Renal pelvis (tissue), 4 donors: Measurements from ENCODE around the gene EEF1AKMT1. TPM values are rescaled to one million over a fixed set of nuclear protein-coding genes. Genes with fewer than 3 reads are reported as not detected.
"Not testable (repeated sequence)": the region's sequence is repeated elsewhere in the genome, so short reads cannot be mapped to it uniquely, and the experiment has no call there.

Source experiments
- DNase-seq: peaks from one replicate; pipeline ENCODE4 v3.0.0-alpha.2; 2013
- polyA plus RNA-seq, 3 donors: library from polyadenylated mRNA; unstranded; fragments of 120-200 nt; gene quantifications; one replicate each; pipeline ENCODE4 v1.2.1, GENCODE V29; 2013; ENCODE audit not compliant: insufficient read length in 3 of 3

The EEF1AKMT1 gene
- polyA plus RNA-seq, 3 donors, result 13.6 to 16.2 (median 15.0) TPM

DNA sequence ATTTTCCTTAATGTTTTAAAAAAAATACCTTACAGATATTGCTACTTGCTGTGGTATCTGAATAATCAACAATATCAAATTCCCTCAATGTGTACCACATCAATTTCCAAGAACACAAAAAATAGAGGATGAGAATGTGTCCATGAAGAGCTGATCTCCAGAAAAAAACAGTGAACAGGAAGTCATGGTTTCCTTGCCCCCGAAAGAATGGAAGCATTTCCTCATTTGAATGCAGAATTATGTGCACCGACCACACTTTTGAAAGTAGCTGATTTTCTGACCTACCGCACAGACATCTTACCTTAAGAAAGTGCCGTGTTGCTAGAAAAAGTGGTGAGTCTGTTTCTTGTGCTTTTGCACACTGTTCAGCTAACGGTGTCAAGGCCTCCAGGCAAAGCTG, 13.4 kb upstream of the EEF1AKMT1 start:
- DNase-seq, result no peak

GRCh38 chr13:20782116-20782708, 8.5 kb upstream of the EEF1AKMT1 start:
- no peak for DNase-seq

GRCh38 chr13:20780317-20780716, 6.6 kb upstream of the EEF1AKMT1 start:
- DNase-seq, result no peak

DNA sequence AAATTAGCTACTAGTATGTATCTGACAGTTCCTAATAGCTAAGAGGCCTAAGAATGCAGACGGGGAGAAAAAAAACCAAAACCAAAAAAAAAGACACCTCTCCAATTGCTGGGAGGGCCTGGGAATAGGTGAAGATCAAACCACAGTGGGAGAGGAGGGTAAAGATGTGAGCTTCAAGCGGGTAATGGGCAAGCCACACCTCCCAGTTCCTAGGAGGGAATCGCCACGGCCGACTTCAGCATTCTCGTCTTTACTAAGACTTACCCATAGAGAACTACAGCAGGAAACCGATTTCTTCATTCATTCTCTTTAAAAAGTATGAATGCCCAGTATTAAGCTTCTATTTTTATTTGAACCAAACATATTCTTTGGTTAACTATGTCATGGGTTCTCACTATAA, 5.6 kb upstream of the EEF1AKMT1 start:
- DNase-seq, result no peak

DNA sequence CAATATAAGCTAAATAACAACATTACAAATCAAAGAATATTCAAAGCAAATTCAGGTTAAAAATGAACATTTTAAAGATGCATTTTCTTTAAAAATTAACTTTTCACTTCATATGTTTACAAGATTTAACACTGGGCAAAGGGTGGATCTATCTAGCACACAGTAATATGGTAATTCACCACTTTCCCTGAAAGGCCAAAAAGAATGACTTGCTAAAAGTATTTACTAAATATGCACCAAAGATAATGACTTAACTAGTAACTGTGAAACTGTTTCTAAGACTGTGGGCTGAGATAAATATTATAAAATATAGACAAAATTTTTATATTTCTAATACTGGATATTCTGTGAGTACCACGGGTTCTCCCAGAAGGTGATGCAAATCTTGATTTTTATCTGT, 4.5 kb upstream of the EEF1AKMT1 start:
- DNase-seq, result no peak

- DNase-seq, result no peak
Measured at GRCh38 chr13:20776751-20777150, 3.0 kb upstream of the EEF1AKMT1 start.

- no peak for DNase-seq
Measured at GRCh38 chr13:20775961-20776360, 2.2 kb upstream of the EEF1AKMT1 start.

GRCh38 chr13:20774746-20775145, 985 bp upstream of the EEF1AKMT1 start:
- DNase-seq, result no peak

GRCh38 chr13:20772401-20773131, 1.2 kb downstream of the EEF1AKMT1 start:
- no peak for DNase-seq

DNA sequence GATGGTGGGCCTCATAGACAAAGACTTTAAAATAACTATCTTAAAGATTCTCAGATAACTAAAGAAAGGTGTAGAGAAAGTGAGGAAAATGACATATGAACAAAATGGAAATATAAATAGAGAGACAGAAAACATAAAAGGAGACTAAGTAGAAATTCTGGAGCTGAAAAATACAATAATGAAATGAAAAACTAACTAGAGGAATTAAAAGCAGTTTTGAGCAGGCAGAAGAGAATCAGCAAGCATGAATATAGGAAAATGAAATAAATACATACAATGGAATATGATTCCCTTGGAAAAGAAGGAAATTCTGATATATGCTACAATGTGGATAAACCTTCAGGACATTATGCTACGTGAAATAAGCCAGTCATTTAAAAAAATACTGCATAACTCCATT, 3.9 kb downstream of the EEF1AKMT1 start:
- DNase-seq, result no peak

DNA sequence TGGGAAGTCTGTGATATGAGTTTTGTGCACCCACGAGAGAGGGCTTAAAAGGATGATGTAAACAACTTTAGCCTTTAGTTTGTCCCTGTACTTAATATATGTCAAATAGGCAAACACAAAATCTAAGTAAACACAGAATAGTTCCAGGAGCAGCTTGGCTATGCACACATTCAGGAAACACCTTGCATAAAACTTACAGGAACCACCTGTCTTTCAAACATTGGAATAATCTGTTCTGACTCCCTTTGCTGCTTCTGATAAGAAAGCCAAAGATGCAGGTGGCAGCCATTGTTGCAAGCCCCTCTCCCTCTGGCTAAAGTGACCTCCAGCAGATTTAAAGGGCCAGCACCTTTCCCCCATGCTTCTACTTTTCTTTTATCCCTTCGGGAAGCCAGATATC, 4.7 kb downstream of the EEF1AKMT1 start:
- no peak for DNase-seq

GRCh38 chr13:20767309-20767943, 6.3 kb downstream of the EEF1AKMT1 start:
- no peak for DNase-seq

DNA sequence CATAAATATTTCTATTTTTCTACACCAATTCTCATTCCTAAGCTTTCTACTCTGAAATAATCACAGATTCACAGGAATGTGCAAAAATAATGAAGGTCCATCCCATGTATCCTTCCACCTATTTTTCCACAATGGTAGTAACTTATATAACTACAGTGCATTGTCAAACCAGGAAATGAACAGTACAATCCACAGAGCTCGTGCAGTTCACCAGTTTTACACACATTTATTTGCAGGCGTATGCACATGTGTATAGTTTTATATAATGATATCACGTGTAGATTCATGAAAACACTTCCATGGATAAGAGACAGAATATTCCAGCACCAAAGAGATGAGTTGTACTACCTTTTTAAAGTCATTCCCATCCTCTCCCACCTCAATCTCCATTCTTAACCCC, 12.9 kb downstream of the EEF1AKMT1 start:
- DNase-seq, result no peak

DNA sequence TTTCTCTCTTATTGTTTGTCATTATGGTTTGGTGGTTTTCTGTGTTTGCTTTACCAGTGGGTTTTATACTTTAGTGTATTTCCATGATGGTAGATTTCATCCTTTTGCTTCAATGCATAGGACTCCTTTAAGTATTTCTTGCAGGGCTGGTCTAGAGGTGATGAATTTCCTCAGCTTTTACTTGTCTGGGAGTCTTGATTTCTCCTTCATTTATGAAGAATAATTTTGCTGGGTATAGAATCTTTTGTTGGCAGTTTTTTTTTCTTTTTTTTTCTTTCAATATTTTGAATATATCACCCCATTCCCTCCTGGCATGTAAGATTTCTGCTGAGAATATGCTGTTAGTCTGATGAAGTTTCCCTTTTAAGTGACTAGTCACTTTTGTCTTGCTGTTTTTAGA, 19.8 kb downstream of the EEF1AKMT1 start:
- no peak for DNase-seq

GRCh38 chr13:20749377-20749776, 24.4 kb downstream of the EEF1AKMT1 start:
- no peak for DNase-seq

DNA sequence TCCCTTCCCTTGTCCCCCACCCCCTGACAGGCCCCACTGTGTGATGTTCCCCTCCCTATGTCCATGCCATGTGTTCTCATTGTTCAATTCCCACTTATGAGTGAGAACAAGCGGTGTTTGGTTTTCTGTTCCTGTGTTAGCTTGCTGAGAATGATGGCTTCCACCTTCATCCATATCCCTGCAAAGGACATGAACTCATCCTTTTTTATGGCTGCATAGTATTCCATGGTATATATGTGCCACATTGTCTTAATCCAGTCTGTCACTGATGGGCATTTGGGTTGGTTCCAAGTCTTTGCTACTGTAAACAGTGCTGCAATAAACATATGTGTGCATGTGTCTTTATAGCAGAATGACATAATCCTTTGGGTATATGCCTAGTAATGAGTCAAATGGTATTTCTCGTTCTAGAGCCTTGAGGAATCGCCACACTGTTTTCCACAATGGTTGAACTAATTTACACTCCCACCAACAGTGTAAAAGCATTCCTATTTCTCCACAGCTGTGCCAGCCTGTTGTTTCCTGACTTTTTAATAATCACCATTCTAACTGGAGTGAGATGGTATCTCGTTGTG, 29.8 kb downstream of the EEF1AKMT1 start:
- DNase-seq, result not testable (repeated sequence)

GRCh38 chr13:20740021-20740420, 33.7 kb downstream of the EEF1AKMT1 start:
- DNase-seq, result no peak

GRCh38 chr13:20738616-20739015, 35.1 kb downstream of the EEF1AKMT1 start:
- no peak for DNase-seq

DNA sequence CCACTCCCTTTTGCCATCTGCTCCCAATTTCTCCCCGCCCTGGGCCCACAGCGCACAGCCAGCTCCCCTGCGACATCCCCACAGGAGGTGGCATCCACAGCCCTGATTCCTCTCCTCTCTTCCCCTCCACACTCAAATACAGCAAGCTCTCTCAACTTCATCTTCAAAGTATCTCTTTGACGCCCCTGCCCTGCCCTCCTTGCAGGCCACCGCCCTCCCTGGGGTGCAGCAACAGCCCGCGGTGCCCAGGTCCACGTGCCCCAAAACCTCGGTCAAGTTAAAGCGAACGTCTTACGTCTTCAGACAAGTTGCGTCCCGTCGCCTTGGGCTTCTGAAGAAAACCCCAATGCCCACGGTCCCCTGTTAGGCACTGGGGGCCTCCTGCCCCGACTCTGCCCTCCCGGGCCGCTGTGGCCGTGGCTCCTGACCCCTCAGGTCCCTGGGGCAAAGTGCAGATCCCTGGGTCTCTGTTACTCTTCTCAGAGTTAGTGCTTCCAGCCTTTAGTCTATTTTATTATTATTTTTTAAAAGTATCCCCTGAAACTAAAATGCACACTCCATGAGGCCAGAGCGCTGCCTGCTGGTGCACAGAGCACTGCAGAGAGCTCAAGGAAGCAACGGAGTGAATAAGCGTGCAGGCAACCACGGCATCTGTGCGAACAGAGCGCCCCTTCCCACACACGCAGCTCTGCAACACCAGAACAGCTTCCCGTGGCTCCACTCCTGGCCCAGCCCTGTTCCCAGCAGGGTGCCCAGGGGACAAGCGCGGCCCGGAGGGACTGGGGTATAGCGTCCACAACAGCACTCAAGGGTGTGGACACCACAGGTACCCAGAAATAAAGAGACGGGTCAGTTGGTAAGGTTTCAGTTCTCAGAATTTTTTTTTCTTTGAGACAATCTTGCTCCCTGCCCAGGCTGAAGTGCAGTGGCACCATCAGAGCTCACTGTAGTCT, 43.9 kb downstream of the EEF1AKMT1 start:
- DNase-seq, result no peak

GRCh38 chr13:20728579-20729311, 45.0 kb downstream of the EEF1AKMT1 start:
- DNase-seq, result no peak

DNA sequence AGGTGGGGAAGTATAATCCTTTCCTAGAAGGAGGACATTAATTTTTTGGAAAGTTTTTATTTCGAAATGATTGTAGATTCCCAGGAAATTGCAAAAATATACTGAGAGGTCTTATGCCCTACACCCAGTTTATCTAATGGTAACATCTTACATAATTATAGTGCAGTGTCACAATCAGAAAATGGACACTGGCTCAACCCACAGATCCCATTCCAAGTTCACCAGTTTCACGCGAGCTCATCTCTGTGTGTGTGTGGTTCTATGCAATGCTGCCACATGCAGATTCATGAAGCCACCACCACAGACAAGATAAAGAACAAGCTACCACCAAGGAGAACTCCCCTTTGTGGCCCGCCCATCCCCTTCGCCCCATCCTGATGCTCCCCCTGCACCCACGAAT, 45.9 kb downstream of the EEF1AKMT1 start:
- DNase-seq, result no peak
